ENCODE results near the gene CPNE2.
"Not testable (repeated sequence)": the region's sequence is repeated elsewhere in the genome, so short reads cannot be mapped to it uniquely, and the experiment has no call there.

The CPNE2 gene

DNA sequence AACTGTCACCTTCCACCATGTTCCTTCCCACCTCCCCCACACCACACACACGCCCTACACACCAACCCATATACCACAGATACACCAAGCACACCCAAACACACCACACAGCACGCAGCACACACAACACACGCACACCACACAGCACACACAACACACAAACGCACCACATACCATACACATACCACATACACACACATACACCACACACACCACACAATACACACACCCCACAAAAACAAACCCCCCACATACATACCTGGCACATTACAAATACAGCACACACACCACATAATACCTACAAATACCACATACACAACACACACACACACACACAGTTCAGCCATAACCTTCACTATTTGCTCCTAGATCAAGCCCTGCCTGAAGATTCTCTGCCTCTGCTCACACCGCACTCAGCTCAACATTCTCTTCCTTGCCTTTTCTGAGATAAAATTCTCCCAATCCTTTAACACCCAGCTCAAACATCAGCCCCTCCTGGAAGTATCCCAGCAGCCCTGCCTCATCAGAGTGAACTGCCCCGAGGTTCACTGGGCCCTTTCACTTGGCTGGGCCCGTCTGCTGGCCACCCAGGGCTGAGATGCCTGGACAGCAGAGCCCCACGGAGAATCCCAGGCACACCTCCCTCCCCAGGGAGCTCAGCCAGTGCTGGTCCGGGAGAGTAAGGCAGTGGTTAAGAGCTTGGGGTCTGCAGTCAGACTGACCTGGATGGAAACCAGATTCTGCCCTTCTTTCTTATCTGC is 31.9 kb upstream of the CPNE2 start:
- DNase-seq (ENCODE audit: low spot score in 2 of 2): no peak
- Histone ChIP-seq H3K4me3 (no peak overlapping the region), H3K9me3 (no peaks in the 10 kb centered on the region), H3K4me1 (no peaks in the 10 kb centered on the region), H3K36me3 (replicated peaks) (no peaks in the 10 kb centered on the region), H3K27me3 (ENCODE audit: low read depth) (no peaks in the 10 kb centered on the region)
- in situ Hi-C loops (cut with MboI; ENCODE audit: low sequenced_read_pairs): no loop called here

DNA sequence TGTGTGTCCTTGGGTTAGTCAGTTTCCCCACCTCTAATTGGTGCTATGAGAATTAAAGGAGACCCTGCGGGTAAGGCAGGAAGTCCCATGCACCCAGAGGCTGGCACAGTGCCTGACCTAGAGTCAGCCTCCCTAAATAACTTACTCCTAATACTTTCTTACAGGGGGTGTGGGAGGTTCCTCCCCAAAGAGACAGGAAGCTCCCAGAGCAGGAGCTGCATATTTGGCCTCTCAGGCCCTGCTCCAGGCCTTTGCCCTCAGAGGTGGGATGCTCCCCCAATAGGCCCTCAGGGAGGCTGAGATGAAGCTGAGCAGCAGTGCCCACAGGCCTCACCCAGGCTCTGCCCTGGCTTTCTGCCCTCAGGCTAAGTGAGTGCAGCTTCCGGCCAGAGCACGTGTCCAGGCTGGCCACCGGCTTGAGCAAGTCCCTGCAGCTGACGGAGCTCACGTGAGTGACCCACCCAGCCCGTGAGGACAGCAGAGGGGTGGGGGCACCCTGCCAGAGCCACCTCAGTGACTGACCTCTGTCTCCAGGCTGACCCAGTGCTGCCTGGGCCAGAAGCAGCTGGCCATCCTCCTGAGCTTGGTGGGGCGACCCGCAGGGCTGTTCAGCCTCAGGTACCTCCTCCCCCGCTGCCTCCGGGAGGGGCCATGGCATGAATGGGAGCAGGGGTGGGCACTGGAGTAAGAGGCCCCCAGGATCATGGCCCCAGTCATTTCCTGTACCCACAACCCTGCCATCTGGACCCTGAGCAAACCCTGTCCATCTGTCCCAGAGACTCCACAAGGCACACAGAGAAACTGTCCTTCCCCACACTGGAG is 31.1 kb upstream of the CPNE2 start:
- no peak for DNase-seq (ENCODE audit: low spot score in 2 of 2)
- Histone ChIP-seq H3K4me3 (no peak overlapping the region), H3K4me1 (no peaks in the 10 kb centered on the region), H3K27me3 (ENCODE audit: low read depth) (no peaks in the 10 kb centered on the region), H3K9me3 (no peaks in the 10 kb centered on the region), H3K36me3 (replicated peaks) (no peaks in the 10 kb centered on the region)
- in situ Hi-C loops (cut with MboI; ENCODE audit: low sequenced_read_pairs): no loop called here

DNA sequence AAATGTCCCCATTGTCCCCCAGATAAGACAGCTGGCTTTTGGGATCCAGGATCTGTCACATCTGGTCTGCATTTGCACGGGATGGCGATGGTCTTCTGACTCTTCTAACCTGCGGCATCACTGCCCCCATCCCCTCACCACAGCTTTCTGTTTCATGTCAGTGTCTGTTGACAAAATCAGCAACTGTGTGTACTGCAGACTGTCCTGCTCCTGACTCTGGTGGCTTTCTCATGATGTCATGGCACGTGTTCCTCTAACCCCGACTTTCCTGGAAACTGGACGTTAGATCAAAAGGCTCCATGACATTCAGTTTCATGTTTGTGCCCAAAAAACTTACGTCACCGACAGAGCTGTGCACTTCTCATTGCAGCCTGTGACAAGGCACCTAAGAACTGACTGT is 30.1 kb upstream of the CPNE2 start:
- DNase-seq (ENCODE audit: low spot score in 2 of 2): no peak
- H3K27me3 ChIP-seq (ENCODE audit: low read depth): no peaks in the 10 kb centered on the region
- no peaks in the 10 kb centered on the region for H3K36me3 ChIP-seq (replicated peaks)
- no peaks in the 10 kb centered on the region for H3K4me1 ChIP-seq
- H3K4me3 ChIP-seq: no peak overlapping the region
- H3K9me3 ChIP-seq: no peaks in the 10 kb centered on the region
- in situ Hi-C loops (cut with MboI; ENCODE audit: low sequenced_read_pairs): no loop called here

GRCh38 chr16:57063189-57063588 is 29.2 kb upstream of the CPNE2 start:
- H3K9me3 ChIP-seq: not testable (repeated sequence)

DNA sequence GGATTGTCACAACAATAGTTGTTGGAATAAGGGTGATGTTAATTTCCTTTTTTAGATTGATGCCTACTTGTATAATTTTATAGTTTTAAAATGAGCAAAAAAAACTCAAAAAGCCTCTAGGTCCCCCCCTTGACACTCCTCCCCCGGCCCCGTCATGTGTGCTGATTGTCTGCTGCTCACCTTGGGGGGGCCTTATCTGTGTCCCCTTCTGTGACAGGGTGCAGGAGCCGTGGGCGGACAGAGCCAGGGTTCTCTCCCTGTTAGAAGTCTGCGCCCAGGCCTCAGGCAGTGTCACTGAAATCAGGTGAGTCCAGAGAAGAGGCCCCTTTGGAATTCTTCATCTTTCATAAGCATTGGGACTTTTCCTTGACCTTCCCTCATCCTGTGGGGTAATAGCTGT is 27.4 kb upstream of the CPNE2 start:
- no peaks in the 10 kb centered on the region for H3K9me3 ChIP-seq
- no peak overlapping the region for H3K4me3 ChIP-seq
- no peaks in the 10 kb centered on the region for H3K4me1 ChIP-seq
- no peaks in the 10 kb centered on the region for H3K27me3 ChIP-seq (ENCODE audit: low read depth)
- no peaks in the 10 kb centered on the region for H3K36me3 ChIP-seq (replicated peaks)
- in situ Hi-C loops (cut with MboI; ENCODE audit: low sequenced_read_pairs): no loop called here
- no peak for DNase-seq (ENCODE audit: low spot score in 2 of 2)

More at GRCh38 chr16:57063189-57063588, 29.2 kb upstream of the CPNE2 start:
- H3K4me3 ChIP-seq; H3K36me3 ChIP-seq (replicated peaks); H3K4me1 ChIP-seq; in situ Hi-C loops (cut with MboI; ENCODE audit: low sequenced_read_pairs); DNase-seq (ENCODE audit: low spot score in 2 of 2); H3K27me3 ChIP-seq (ENCODE audit: low read depth): not testable (repeated sequence)

DNA sequence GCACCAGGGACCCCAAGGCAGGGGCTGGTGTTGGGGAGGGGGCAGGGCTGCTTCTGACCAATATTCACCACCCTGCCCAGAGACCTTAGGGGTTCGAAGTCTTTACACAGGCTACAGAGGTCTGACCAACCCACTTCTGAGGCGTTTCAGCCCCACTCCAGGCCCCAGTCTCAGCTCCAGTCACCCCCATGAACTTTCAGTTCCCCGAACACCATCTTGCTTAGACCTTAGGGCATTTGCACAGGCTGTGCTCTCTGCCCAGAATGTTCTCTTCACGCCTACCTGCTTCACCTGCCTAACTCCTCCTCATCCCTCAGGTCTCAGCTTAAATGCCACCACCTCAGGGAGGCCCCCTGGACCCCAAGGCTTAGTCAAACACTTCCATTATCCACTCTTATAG is 25.8 kb upstream of the CPNE2 start:
- no peaks in the 10 kb centered on the region for H3K4me1 ChIP-seq
- H3K27me3 ChIP-seq (ENCODE audit: low read depth): no peaks in the 10 kb centered on the region
- DNase-seq (ENCODE audit: low spot score in 2 of 2): no peak
- H3K4me3 ChIP-seq: no peak overlapping the region
- in situ Hi-C loops (cut with MboI; ENCODE audit: low sequenced_read_pairs): no loop called here
- H3K9me3 ChIP-seq: no peaks in the 10 kb centered on the region
- no peaks in the 10 kb centered on the region for H3K36me3 ChIP-seq (replicated peaks)

DNA sequence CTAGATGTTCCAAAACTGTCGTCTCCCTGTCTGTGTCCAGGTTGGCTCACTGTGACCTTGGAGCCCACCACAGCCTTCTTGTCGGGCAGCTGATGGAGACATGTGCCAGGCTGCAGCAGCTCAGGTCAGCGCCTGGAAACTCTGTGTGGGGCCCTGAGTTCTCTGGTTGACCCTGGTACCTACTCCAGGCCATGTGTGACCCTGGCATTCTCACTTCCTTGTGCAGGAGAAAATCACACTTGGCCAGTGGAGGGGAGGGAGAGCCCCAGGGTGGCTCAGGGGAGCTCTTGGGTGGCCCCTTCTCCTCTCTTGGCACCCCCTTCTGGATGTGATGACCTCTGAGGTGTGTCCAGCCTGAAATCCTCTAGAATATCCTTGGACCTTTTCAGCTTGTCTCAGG is 25.0 kb upstream of the CPNE2 start:
- Histone ChIP-seq H3K4me3 (no peak overlapping the region), H3K36me3 (replicated peaks) (no peaks in the 10 kb centered on the region), H3K9me3 (no peaks in the 10 kb centered on the region), H3K27me3 (ENCODE audit: low read depth) (no peaks in the 10 kb centered on the region), H3K4me1 (no peaks in the 10 kb centered on the region)
- in situ Hi-C loops (cut with MboI; ENCODE audit: low sequenced_read_pairs): no loop called here
- no peak for DNase-seq (ENCODE audit: low spot score in 2 of 2)

DNA sequence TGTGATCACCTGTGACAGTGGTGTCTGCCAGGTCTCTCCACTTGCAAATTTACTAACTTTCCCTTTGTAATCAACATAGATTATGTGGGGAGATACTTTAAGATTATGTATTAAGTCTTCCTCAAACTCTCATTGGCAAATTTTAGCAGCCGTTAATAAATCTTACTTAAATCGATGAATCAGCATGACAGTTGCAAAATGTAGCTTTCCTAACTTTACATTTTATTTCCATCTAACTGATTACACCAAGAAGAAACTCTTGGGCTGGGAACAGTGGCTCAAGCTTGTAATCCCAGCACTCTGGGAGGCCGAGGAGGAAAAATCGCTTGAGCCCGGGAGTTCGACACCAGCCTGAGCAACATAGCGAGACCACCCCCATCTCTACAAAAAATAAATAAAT is 23.3 kb upstream of the CPNE2 start:
- no peaks in the 10 kb centered on the region for H3K9me3 ChIP-seq
- no peaks in the 10 kb centered on the region for H3K27me3 ChIP-seq (ENCODE audit: low read depth)
- in situ Hi-C loops (cut with MboI; ENCODE audit: low sequenced_read_pairs): no loop called here
- H3K36me3 ChIP-seq (replicated peaks): no peaks in the 10 kb centered on the region
- no peak for DNase-seq (ENCODE audit: low spot score in 2 of 2)
- H3K4me3 ChIP-seq: no peak overlapping the region
- no peaks in the 10 kb centered on the region for H3K4me1 ChIP-seq

- DNase-seq (ENCODE audit: low spot score in 2 of 2): no peak
- Histone ChIP-seq H3K9me3 (no peaks in the 10 kb centered on the region), H3K4me3 (no peak overlapping the region), H3K27me3 (ENCODE audit: low read depth) (no peaks in the 10 kb centered on the region), H3K4me1 (no peaks in the 10 kb centered on the region), H3K36me3 (replicated peaks) (no peaks in the 10 kb centered on the region)
- in situ Hi-C loops (cut with MboI; ENCODE audit: low sequenced_read_pairs): no loop called here
These were observed 22.6 kb upstream of the CPNE2 start for GRCh38 chr16:57069635-57070370.

- no peak overlapping the region for H3K4me3 ChIP-seq
- H3K4me1 ChIP-seq: no peaks in the 10 kb centered on the region
- no peak for DNase-seq (ENCODE audit: low spot score in 2 of 2)
- in situ Hi-C loops (cut with MboI; ENCODE audit: low sequenced_read_pairs): no loop called here
- no peaks in the 10 kb centered on the region for H3K9me3 ChIP-seq
- no peaks in the 10 kb centered on the region for H3K36me3 ChIP-seq (replicated peaks)
- no peaks in the 10 kb centered on the region for H3K27me3 ChIP-seq (ENCODE audit: low read depth)
These were observed 22.0 kb upstream of the CPNE2 start for GRCh38 chr16:57070424-57070823.

- DNase-seq (ENCODE audit: low spot score in 2 of 2); H3K27me3 ChIP-seq (ENCODE audit: low read depth); H3K36me3 ChIP-seq (replicated peaks); H3K4me3 ChIP-seq; H3K4me1 ChIP-seq; in situ Hi-C loops (cut with MboI; ENCODE audit: low sequenced_read_pairs); H3K9me3 ChIP-seq: not testable (repeated sequence)
These were observed 21.2 kb upstream of the CPNE2 start for GRCh38 chr16:57071081-57071732.

DNA sequence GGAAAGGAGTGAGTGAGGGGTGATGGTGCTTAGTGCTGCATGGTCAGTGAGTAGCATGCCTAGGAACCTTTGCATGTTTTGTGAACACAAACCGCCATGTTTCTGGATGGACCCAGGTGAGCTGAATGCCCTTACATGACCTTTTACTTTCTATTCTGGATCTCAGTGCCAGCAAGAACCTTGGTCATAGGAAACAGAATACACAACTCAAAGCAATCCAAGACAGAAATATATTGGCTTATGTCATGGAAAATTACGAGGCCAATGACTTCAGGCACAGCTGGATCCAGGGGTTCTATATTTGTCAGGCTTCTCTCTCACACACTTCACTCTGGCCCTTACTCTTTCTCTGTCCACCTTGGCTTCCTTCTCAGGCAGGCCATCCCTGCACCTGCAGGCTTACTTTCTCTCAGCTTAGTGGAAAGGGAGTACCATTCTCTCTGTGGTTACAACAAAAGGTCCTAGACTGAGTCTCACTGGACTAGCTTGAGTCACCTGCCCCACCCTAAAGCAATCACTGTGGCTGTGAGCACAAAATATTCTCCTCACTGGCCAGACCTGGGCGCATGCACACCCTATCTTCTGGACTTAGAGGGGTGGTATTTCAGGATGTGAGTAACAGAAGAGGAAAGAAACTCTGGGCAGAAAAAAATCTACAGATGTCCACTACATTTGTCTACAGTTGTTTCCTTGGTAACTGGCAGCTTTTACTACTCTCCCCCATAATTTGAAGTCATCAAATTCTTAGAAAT is 20.4 kb upstream of the CPNE2 start:
- no peak for DNase-seq (ENCODE audit: low spot score in 2 of 2)
- Histone ChIP-seq H3K36me3 (replicated peaks) (no peaks in the 10 kb centered on the region), H3K9me3 (no peaks in the 10 kb centered on the region), H3K27me3 (ENCODE audit: low read depth) (no peaks in the 10 kb centered on the region), H3K4me3 (no peak overlapping the region), H3K4me1 (no peaks in the 10 kb centered on the region)
- in situ Hi-C loops (cut with MboI; ENCODE audit: low sequenced_read_pairs): no loop called here

DNA sequence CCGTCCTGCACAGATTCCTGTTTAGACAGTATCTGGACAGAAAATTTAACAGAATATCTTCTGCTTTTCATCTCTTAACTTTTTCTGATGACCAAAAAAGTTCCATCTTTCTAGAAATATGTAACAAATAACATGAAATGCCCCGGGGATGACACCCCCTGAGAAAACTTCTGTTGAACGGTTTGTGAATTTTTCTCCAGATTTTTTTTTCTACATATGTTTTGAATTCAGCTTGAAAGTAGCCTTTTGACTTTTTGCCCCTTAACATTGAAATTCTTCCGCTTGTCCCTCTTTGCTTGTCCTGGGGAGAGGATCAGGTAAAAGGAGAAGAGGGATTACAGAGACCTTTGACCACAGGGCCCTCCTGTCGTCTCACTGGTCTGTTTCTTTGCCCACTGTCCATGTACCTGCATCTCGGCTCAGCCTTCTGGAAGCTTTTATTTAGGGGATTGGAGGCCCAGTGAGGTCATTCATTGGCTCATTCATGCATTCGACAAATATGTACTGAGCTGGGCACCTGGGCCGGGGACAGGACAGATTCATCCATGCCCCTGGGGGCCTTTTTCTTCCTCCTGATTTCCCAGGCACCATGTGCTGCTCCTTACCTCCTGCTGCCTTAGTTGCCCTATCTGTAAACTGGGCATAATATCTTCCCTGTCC is 19.6 kb upstream of the CPNE2 start:
- no peaks in the 10 kb centered on the region for H3K27me3 ChIP-seq (ENCODE audit: low read depth)
- H3K4me1 ChIP-seq: no peaks in the 10 kb centered on the region
- in situ Hi-C loops (cut with MboI; ENCODE audit: low sequenced_read_pairs): no loop called here
- H3K36me3 ChIP-seq (replicated peaks): no peaks in the 10 kb centered on the region
- no peak overlapping the region for H3K4me3 ChIP-seq
- no peaks in the 10 kb centered on the region for H3K9me3 ChIP-seq
- no peak for DNase-seq (ENCODE audit: low spot score in 2 of 2)

Data from HAP-1 (cell line).